ENCODE results near the gene RTP5. TPM values are rescaled to one million over a fixed set of nuclear protein-coding genes. Genes with fewer than 3 reads are reported as not detected.
"Not testable (repeated sequence)": the region's sequence is repeated elsewhere in the genome, so short reads cannot be mapped to it uniquely, and the experiment has no call there.

Gene RTP5
- not detected for total RNA-seq (2021; fragmentation: NEBNext Ultra II Directional; extraction: Animal tissue kit (Norgen Biotek cat#: 25700))
- long read RNA-seq, result 0 reads

GRCh38 chr2:241869087-241869961 lies at the start of gene RTP5:
RTP5 (plus strand) TSS chr2:241869729; CDS start chr2:241869757, 28 bp downstream.
- TF ChIP-seq CTCF (IDR thresholded peaks at IDR 0.05), result no peak
- Mint-ChIP-seq H3K4me3 (no peak within 1 kb of the TSS), H3K9me3 (peaks cover 2% of the 10 kb centered on the region), H3K36me3 (ENCODE audit: low read depth) (peaks cover 9% of the 10 kb centered on the region), H3K27ac (no peak within 1 kb of the TSS), H3K27me3 (ENCODE audit: insufficient read depth) (peaks cover 2% of the 10 kb centered on the region), H3K4me1 (ENCODE audit: low read depth) (no peaks in the 10 kb centered on the region; the same call in 1 of the 2 replicates)
- DNase-seq, result no peak

GRCh38 chr2:241819947-241820624 lies 49.4 kb upstream of the RTP5 start:
- not testable (repeated sequence) for H3K27ac Mint-ChIP-seq; H3K4me1 Mint-ChIP-seq (ENCODE audit: low read depth); H3K4me3 Mint-ChIP-seq; DNase-seq
- Mint-ChIP-seq H3K27me3 (ENCODE audit: insufficient read depth) (peaks cover 22% of the 10 kb centered on the region), H3K9me3 (peaks cover 19% of the 10 kb centered on the region), H3K36me3 (ENCODE audit: low read depth) (peaks cover 15% of the 10 kb centered on the region)

DNA sequence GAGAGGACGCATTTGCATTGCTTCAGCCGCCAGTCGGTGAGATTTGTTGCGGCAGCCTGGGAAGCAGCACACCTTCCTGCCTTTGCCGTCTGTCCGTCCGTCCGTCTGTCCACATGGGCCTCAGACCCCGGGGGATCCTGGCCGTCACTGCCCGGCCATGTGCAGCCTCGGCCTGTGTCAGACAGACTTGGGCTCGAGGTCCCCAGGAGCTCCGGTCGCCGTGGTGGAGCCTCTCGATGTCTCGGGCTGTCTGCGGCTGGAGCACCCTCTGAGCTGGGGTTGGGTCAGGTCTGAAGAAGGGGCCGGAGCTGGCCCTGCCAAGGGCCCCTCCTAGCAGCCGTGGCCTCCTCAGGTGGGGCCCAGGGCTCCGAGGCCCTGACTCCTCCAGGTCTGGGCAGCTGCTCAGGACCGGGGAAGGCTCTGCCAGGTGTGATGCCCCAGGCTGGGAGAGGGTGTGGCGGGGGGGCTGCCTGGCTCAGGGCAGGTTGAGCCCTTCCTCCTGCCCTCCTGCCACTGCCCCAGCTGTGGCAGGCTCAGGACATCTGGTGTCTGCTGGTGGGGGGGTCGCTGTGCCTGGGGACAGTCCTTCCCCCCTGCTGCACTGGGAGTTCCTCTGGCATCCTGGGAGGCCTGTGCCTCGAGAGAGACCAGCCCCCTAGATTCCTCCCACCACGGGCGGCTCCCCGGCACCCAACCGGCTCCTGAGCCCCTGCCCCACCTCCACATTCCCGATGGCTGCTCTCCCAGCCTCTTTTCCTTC lies 48.7 kb upstream of the RTP5 start:
- Mint-ChIP-seq H3K36me3 (ENCODE audit: low read depth) (peaks cover 15% of the 10 kb centered on the region), H3K4me1 (ENCODE audit: low read depth) (no peaks in the 10 kb centered on the region), H3K27ac (no peak overlapping the region), H3K9me3 (peaks cover 19% of the 10 kb centered on the region), H3K4me3 (no peak overlapping the region), H3K27me3 (ENCODE audit: insufficient read depth) (peaks cover 19% of the 10 kb centered on the region)
- DNase-seq, result no peak
- no peak for TF ChIP-seq CTCF (IDR thresholded peaks at IDR 0.05)

DNA sequence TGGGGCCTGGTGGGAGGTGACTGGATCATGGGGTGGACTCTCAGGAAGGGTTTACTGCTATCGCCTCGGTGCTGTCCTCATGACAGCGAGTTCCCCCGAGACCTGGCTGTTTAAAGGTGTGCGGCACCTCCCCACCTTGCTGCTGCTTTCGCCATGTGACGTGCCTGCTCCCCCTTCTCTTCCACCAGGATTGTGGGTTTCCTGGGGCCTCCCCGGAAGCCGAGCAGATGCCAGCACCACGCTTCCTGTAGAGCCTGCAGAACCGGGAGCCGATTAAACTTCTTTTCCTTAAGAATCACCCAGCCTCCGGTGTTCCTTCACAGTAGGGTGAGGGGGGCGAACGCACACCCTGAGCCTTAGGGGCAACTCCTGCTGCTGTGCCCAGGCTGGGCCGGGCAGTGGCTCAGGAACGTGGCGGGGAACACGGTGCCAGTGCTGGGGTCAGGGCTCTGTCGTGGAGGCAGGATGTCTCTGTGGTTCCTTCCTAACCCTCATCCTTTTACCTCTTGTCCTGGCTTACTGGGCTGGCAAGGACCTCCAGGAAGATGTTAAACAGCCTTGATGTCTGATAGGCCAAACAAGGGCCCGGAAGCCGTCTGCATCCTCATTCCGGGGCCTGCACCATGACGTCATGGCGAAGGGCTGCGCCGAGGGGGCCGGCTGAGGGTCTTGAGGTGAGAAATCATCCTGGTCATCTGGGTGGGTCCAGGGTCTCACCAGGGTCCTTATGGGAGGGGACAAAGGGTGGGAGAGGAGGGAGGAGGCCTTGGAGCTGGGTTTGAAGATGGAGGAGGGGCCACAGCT lies 47.9 kb upstream of the RTP5 start:
- Mint-ChIP-seq H3K9me3 (peaks cover 25% of the 10 kb centered on the region), H3K27ac (no peak overlapping the region), H3K4me3 (no peak overlapping the region), H3K27me3 (ENCODE audit: insufficient read depth) (peaks cover 19% of the 10 kb centered on the region), H3K4me1 (ENCODE audit: low read depth) (no peaks in the 10 kb centered on the region), H3K36me3 (ENCODE audit: low read depth) (peaks cover 18% of the 10 kb centered on the region)
- no peak for DNase-seq
- no peak for TF ChIP-seq CTCF (IDR thresholded peaks at IDR 0.05)

DNA sequence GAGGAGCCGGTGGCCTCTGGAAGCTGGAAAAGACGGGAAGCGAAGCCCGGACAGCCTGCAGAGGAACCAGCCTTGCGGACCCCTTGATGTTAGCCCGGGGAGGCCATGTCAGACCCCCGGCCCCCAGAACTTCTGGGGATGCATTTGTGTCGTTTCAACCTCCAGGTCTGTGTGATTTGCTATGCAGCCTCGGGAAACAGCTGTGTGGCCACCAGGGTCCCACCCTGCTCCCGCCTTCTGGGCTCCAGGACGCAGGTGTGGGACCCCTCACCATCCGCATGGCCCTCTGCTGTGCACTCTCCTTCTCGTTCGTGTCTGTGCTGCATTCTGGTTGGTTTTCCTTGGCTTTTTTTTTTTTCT lies 47.3 kb upstream of the RTP5 start:
- no peak overlapping the region for H3K4me3 Mint-ChIP-seq
- peaks cover 31% of the 10 kb centered on the region for H3K9me3 Mint-ChIP-seq
- H3K4me1 Mint-ChIP-seq (ENCODE audit: low read depth), result no peaks in the 10 kb centered on the region
- H3K27ac Mint-ChIP-seq, result no peak overlapping the region
- H3K27me3 Mint-ChIP-seq (ENCODE audit: insufficient read depth), result peaks cover 20% of the 10 kb centered on the region
- peaks cover 23% of the 10 kb centered on the region for H3K36me3 Mint-ChIP-seq (ENCODE audit: low read depth)
- TF ChIP-seq CTCF (IDR thresholded peaks at IDR 0.05), result no peak
- DNase-seq, result no peak

GRCh38 chr2:241823531-241824437 lies 45.7 kb upstream of the RTP5 start:
- peaks cover 18% of the 10 kb centered on the region for H3K27me3 Mint-ChIP-seq (ENCODE audit: insufficient read depth)
- not testable (repeated sequence) for H3K27ac Mint-ChIP-seq; DNase-seq; H3K4me3 Mint-ChIP-seq; H3K4me1 Mint-ChIP-seq (ENCODE audit: low read depth)
- peaks cover 28% of the 10 kb centered on the region for H3K36me3 Mint-ChIP-seq (ENCODE audit: low read depth)
- H3K9me3 Mint-ChIP-seq, result peaks cover 40% of the 10 kb centered on the region

Data from HFFc6 (cell line).